ENCODE measurements around the gene ADGRB3. TPM values are rescaled to one million over a fixed set of nuclear protein-coding genes. Genes with fewer than 3 reads are reported as not detected.

Gene ADGRB3
- total and polyA plus RNA-seq, 10 of the 15 experiments (the other 5 are each of a cell fraction or from before 2014, with no cell fraction given) = 0.03 to 0.06 TPM; not detected in 8

GRCh38 chr6:68967549-68968300 is 332.6 kb downstream of the ADGRB3 start (continued):
- no peak for TF ChIP-seq ZBTB11 (CRISPR knock-in tag; IDR thresholded peaks at IDR 0.05)
- TF ChIP-seq E4F1 (IDR thresholded peaks at IDR 0.05; ENCODE audit: borderline replicate concordance, partially characterized antibody) = no peak
- TF ChIP-seq USF2 (IDR thresholded peaks at IDR 0.05; ENCODE audit: borderline replicate concordance, low read depth, low read length) = no peak
- no peak for TF ChIP-seq BCLAF1 (IDR thresholded peaks at IDR 0.05)
- no peak for TF ChIP-seq BCL11A (IDR thresholded peaks at IDR 0.05; ENCODE audit: low read depth, low read length)
- TF ChIP-seq IRF5 (IDR thresholded peaks at IDR 0.05; ENCODE audit: borderline replicate concordance) = no peak
- TF ChIP-seq MEF2A (IDR thresholded peaks at IDR 0.05; ENCODE audit: insufficient read depth, low read depth, low read length) = no peak
- no peak for TF ChIP-seq ATF3 (IDR thresholded peaks at IDR 0.05; ENCODE audit: borderline replicate concordance, extremely low read depth, low read depth, low read length)
- no peak for TF ChIP-seq YBX1 (IDR thresholded peaks at IDR 0.05)
- no peak for TF ChIP-seq EED (IDR thresholded peaks at IDR 0.05; ENCODE audit: low read depth)
- no peak for TF ChIP-seq NR2C1 (IDR thresholded peaks at IDR 0.05)
- no peak for TF ChIP-seq RFX5 (IDR thresholded peaks at IDR 0.05; ENCODE audit: low read depth, low read length)
- 0 out of 2 replicates have a peak, but pooled peaks have one; percentile 46 for TF ChIP-seq CBFB (IDR thresholded peaks at IDR 0.05; ENCODE audit: low read depth)
- no peak for TF ChIP-seq WRNIP1 (IDR thresholded peaks at IDR 0.05; ENCODE audit: borderline replicate concordance, low read depth, low read length)
- TF ChIP-seq BRCA1 (IDR thresholded peaks at IDR 0.05; ENCODE audit: low read depth, low read length) = no peak
